WTC11 (cell line): ENCODE measurements around the gene HMGXB4. TPM values are rescaled to one million over a fixed set of nuclear protein-coding genes. Genes with fewer than 3 reads are reported as not detected.
A peak's percentile ranks its signal among the peaks of the same experiment; 100 is the strongest.

Experiments used
- ATAC-seq: fragments of 200-7000 bp; cut with Tn5 transposase; 2 replicates; pipeline ENCODE4 v1.10.0; 2021; ENCODE audit warnings: mild to moderate bottlenecking, moderate library complexity
- CTCF ChIA-PET: fragments of 300-600 bp; sonication (Branson Sonifier 250); formaldehyde crosslinking; loops from one replicate; lab custom pipeline; 2021; ENCODE audit warnings: antibody characterized with exemption; lab: Charles Lee
- POLR2A ChIA-PET: fragments of 350-600 bp; sonication (Branson Sonifier 250); formaldehyde crosslinking; loops from one replicate; lab custom pipeline; 2021; ENCODE audit warnings: antibody characterized with exemption; lab: Charles Lee
- DNase-seq: peaks from one replicate; pipeline ENCODE4 v3.0.0; 2021; ENCODE audit warnings: low spot score
- H3K27ac Mint-ChIP-seq: 2 replicates; pipeline ENCODE4 v1.8.0; 2021; ENCODE audit warnings: mixed read lengths
- H3K27me3 Mint-ChIP-seq: 2 replicates; pipeline ENCODE4 v1.8.0; 2021; ENCODE audit warnings: low read depth, mild to moderate bottlenecking, moderate library complexity, mixed read lengths
- H3K36me3 Mint-ChIP-seq: 2 replicates; pipeline ENCODE4 v1.8.0; 2021; ENCODE audit warnings: mixed read lengths
- H3K4me1 Mint-ChIP-seq: 2 replicates; pipeline ENCODE4 v1.8.0; 2022; ENCODE audit warnings: mixed read lengths
- H3K4me3 Mint-ChIP-seq: 2 replicates; pipeline ENCODE4 v1.8.0; 2021; ENCODE audit warnings: mild to moderate bottlenecking, moderate library complexity, mixed read lengths
- H3K9me3 Mint-ChIP-seq: 2 replicates; pipeline ENCODE4 v1.8.0; 2021; ENCODE audit warnings: mixed read lengths
- CREB1 ChIP-seq: sonication (generic); formaldehyde crosslinking; IDR thresholded peaks from 2 replicates; pipeline ENCODE4 v1.8.0; 2023; ENCODE audit warnings: mild to moderate bottlenecking, missing genetic modification reagents
- ELF4 ChIP-seq: sonication (generic); formaldehyde crosslinking; IDR thresholded peaks from 2 replicates; pipeline ENCODE4 v1.8.1; 2022; ENCODE audit warnings: low read depth, mild to moderate bottlenecking, moderate library complexity, missing genetic modification reagents
- FOXK1 ChIP-seq: sonication (generic); formaldehyde crosslinking; IDR thresholded peaks from 2 replicates; pipeline ENCODE4 v1.8.0; 2022; ENCODE audit warnings: mild to moderate bottlenecking, moderate library complexity, missing genetic modification reagents
- GABPB1 ChIP-seq: sonication (generic); formaldehyde crosslinking; IDR thresholded peaks from 2 replicates; pipeline ENCODE4 v1.8.1; 2023; ENCODE audit warnings: mild to moderate bottlenecking, missing genetic modification reagents
- GTF2I ChIP-seq: fragments of 250-450 bp; sonication (Bioruptor Pico); conservative IDR thresholded peaks from 2 replicates; pipeline ENCODE4 v1.4.0; 2021; ENCODE audit warnings: mild to moderate bottlenecking
- HMGXB4 ChIP-seq: sonication (generic); formaldehyde crosslinking; IDR thresholded peaks from 2 replicates; pipeline ENCODE4 v1.8.1; 2023; ENCODE audit warnings: mild to moderate bottlenecking, moderate library complexity, missing genetic modification reagents
- NR1H2 ChIP-seq: sonication (generic); formaldehyde crosslinking; IDR thresholded peaks from 2 replicates; pipeline ENCODE4 v1.9.0; 2021; ENCODE audit warnings: mild to moderate bottlenecking, moderate library complexity, missing genetic modification reagents
- RELA ChIP-seq: sonication (generic); formaldehyde crosslinking; IDR thresholded peaks from 2 replicates; pipeline ENCODE4 v1.8.1; 2022; ENCODE audit warnings: missing genetic modification reagents, mild to moderate bottlenecking, borderline replicate concordance
- SMAD4 ChIP-seq: sonication (generic); formaldehyde crosslinking; IDR thresholded peaks from 2 replicates; pipeline ENCODE4 v1.8.0; 2022; ENCODE audit warnings: mild to moderate bottlenecking, missing genetic modification reagents
- SOX15 ChIP-seq: fragments of 250-450 bp; sonication (Bioruptor Pico); IDR thresholded peaks from 2 replicates; pipeline ENCODE4 v1.9.0; 2021; ENCODE audit warnings: mild to moderate bottlenecking
- TP53 ChIP-seq: sonication (generic); formaldehyde crosslinking; IDR thresholded peaks from 2 replicates; pipeline ENCODE4 v1.8.1; 2023; ENCODE audit warnings: mild to moderate bottlenecking, missing genetic modification reagents
- ZNF317 ChIP-seq: sonication (generic); formaldehyde crosslinking; IDR thresholded peaks from 2 replicates; pipeline ENCODE4 v1.8.1; 2023; ENCODE audit warnings: low read depth, mild to moderate bottlenecking, moderate library complexity, missing genetic modification reagents, borderline replicate concordance
- total RNA-seq: library from RNA; stranded (reverse); gene quantifications from 3 replicates; pipeline ENCODE4 v1.2.3, GENCODE V29; 2021
- TF ChIP-seq, protein P1 (sequence below): sonication (generic); formaldehyde crosslinking; IDR thresholded peaks from 2 replicates; pipeline ENCODE4 v1.8.0; 2022; ENCODE audit warnings: mild to moderate bottlenecking, missing genetic modification reagents
- TF ChIP-seq, protein P2 (sequence below): fragments of 250-450 bp; sonication (Bioruptor Pico); IDR thresholded peaks from 2 replicates; pipeline ENCODE4 v1.9.0; 2021; ENCODE audit warnings: moderate library complexity, mild to moderate bottlenecking, inconsistent platforms, borderline replicate concordance
- TF ChIP-seq, protein P3 (sequence below): fragments of 250-450 bp; sonication (Bioruptor Pico); conservative IDR thresholded peaks from 2 replicates; pipeline ENCODE4 v1.9.0; 2021; ENCODE audit warnings: mild to moderate bottlenecking
- TF ChIP-seq, protein P4 (sequence below): sonication (generic); formaldehyde crosslinking; IDR thresholded peaks from 2 replicates; pipeline ENCODE4 v1.8.1; 2023; ENCODE audit warnings: mild to moderate bottlenecking, missing genetic modification reagents
- TF ChIP-seq, protein P5 (sequence below): sonication (generic); formaldehyde crosslinking; IDR thresholded peaks from 2 replicates; pipeline ENCODE4 v1.8.0; 2022; ENCODE audit warnings: mild to moderate bottlenecking, missing genetic modification reagents
- TF ChIP-seq, protein P6 (sequence below): fragments of 250-450 bp; sonication (Bioruptor Pico); IDR thresholded peaks from 2 replicates; pipeline ENCODE4 v1.9.0; 2021; ENCODE audit warnings: mild to moderate bottlenecking

HMGXB4 gene
- total RNA-seq, 1 experiment from 2014 or later: 42.1 TPM

- H3K4me1 Mint-ChIP-seq: peaks cover 8% of the 10 kb centered on the region
- H3K27ac Mint-ChIP-seq: no peak overlapping the region
- H3K27me3 Mint-ChIP-seq: no peaks in the 10 kb centered on the region
- TF ChIP-seq GABPB1 (CRISPR knock-in tag) (peak; percentile 68), ZNF317 (CRISPR knock-in tag) (no peak), SMAD4 (no peak), RELA (CRISPR knock-in tag) (no peak), GTF2I (CRISPR knock-in tag) (no peak), CREB1 (CRISPR knock-in tag) (no peak)
- DNase-seq: no peak
- H3K36me3 Mint-ChIP-seq: peaks cover 11% of the 10 kb centered on the region
- no peak for ATAC-seq
- peak overlapping the region; percentile 81 for H3K4me3 Mint-ChIP-seq
- H3K9me3 Mint-ChIP-seq: no peaks in the 10 kb centered on the region
- CTCF ChIA-PET: no interaction called here
- POLR2A ChIA-PET: interaction anchor here (0.6 kb wide), 1 partner anchor 96 kb away, joined by 3 read pairs; no protein-coding TSS in a partner anchor
Measured at GRCh38 chr22:35301372-35301874, 44.1 kb downstream of the HMGXB4 start.

DNA sequence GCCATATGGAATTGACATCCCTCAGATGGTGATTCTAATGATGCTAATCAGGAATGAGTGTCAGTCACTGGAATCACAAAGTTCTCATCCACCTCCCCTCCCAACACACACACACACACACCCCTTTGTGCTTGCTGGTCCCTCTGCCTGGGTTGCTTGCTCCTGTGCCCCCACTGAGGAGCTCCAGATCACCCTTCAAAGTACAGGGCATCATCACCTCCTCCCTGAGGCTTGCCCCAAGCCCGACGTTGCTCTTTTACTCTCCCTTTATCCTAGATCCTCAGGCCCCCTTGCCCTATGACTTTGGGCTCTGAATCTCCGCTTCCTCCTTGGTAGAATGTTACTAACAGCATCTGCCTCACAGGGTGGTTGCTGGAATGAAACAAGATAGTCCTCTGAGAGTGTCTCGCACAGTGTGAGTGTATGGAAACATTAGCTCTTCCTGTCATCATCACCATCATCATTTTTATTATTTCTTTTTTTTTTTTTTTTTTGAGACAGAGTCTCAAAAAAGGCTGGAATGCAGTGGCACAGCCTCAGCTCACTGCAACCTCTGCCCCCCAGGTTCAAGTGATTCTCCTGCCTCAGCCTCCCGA, 45.8 kb downstream of the HMGXB4 start:
- TF ChIP-seq FOXK1 (CRISPR knock-in tag) (no peak), CREB1 (CRISPR knock-in tag) (no peak), NR1H2 (CRISPR knock-in tag) (no peak), HMGXB4 (CRISPR knock-in tag) (no peak), TP53 (CRISPR knock-in tag) (no peak), ELF4 (CRISPR knock-in tag) (no peak), ZNF317 (CRISPR knock-in tag) (no peak), SOX15 (CRISPR knock-in tag) (no peak)
- TF ChIP-seq, protein P1, sequence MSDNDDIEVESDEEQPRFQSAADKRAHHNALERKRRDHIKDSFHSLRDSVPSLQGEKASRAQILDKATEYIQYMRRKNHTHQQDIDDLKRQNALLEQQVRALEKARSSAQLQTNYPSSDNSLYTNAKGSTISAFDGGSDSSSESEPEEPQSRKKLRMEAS (CRISPR knock-in tag): no peak
- TF ChIP-seq, protein P2, sequence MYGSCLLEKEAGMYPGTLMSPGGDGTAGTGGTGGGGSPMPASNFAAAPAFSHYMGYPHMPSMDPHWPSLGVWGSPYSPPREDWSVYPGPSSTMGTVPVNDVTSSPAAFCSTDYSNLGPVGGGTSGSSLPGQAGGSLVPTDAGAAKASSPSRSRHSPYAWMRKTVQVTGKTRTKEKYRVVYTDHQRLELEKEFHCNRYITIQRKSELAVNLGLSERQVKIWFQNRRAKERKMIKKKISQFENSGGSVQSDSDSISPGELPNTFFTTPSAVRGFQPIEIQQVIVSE (CRISPR knock-in tag): no peak
- TF ChIP-seq, protein P3, sequence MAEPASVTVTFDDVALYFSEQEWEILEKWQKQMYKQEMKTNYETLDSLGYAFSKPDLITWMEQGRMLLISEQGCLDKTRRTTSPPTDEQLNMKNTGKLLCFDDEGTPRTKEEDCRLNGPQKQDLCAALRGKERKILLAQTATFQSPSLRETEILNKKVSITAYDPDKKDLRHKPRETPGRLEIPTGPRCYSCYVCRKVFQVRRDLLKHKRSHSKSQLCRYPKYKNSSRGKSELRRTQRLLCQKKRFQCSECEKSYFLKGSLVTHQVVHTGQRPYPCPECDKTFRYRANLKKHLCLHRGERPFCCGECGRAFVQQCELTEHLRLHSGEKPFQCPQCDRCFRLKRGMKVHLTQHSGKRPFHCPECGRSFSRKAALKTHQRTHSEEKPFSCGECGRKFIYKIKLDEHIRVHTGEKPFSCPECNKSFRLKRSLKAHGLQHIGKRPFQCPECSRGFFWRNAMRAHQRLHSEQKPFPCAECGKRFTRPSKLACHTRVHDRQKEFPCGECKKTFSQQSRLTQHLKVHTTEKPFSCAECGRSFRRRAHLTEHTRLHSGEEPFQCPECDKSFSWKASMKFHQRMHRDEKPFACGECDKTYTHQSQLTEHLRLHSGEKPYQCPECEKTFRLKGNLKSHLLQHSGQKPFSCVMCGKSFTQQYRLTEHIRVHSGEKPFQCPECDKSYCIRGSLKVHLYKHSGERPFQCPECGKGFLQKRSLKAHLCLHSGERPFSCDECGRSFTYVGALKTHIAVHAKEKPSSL (CRISPR knock-in tag): no peak
- TF ChIP-seq, protein P4, sequence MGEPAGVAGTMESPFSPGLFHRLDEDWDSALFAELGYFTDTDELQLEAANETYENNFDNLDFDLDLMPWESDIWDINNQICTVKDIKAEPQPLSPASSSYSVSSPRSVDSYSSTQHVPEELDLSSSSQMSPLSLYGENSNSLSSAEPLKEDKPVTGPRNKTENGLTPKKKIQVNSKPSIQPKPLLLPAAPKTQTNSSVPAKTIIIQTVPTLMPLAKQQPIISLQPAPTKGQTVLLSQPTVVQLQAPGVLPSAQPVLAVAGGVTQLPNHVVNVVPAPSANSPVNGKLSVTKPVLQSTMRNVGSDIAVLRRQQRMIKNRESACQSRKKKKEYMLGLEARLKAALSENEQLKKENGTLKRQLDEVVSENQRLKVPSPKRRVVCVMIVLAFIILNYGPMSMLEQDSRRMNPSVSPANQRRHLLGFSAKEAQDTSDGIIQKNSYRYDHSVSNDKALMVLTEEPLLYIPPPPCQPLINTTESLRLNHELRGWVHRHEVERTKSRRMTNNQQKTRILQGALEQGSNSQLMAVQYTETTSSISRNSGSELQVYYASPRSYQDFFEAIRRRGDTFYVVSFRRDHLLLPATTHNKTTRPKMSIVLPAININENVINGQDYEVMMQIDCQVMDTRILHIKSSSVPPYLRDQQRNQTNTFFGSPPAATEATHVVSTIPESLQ: no peak
- TF ChIP-seq, protein P5, sequence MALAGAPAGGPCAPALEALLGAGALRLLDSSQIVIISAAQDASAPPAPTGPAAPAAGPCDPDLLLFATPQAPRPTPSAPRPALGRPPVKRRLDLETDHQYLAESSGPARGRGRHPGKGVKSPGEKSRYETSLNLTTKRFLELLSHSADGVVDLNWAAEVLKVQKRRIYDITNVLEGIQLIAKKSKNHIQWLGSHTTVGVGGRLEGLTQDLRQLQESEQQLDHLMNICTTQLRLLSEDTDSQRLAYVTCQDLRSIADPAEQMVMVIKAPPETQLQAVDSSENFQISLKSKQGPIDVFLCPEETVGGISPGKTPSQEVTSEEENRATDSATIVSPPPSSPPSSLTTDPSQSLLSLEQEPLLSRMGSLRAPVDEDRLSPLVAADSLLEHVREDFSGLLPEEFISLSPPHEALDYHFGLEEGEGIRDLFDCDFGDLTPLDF (CRISPR knock-in tag): no peak
- TF ChIP-seq, protein P6, sequence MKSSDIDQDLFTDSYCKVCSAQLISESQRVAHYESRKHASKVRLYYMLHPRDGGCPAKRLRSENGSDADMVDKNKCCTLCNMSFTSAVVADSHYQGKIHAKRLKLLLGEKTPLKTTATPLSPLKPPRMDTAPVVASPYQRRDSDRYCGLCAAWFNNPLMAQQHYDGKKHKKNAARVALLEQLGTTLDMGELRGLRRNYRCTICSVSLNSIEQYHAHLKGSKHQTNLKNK (CRISPR knock-in tag): no peak
- H3K9me3 Mint-ChIP-seq: no peaks in the 10 kb centered on the region
- ChIA-PET CTCF (interaction anchor here (0.9 kb wide), 1 partner anchor 27 kb away, joined by 3 read pairs; no protein-coding TSS in a partner anchor), POLR2A (no interaction called here)
- no peak overlapping the region for H3K27ac Mint-ChIP-seq
- ATAC-seq (no peak), DNase-seq (no peak)
- no peak overlapping the region for H3K4me3 Mint-ChIP-seq
- H3K4me1 Mint-ChIP-seq: peaks cover 20% of the 10 kb centered on the region
- no peaks in the 10 kb centered on the region for H3K27me3 Mint-ChIP-seq
- no peaks in the 10 kb centered on the region for H3K36me3 Mint-ChIP-seq
